ENCODE results near the gene YBEY.

The YBEY gene

GRCh38 chr21:46318464-46318845, 32.3 kb downstream of the YBEY start:
- no peak for DNase-seq (ENCODE audit: low read depth)
- no peak overlapping the region for H3K4me3 ChIP-seq (ENCODE audit: control insufficient read depth, low read depth, low read length)

GRCh38 chr21:46319186-46319585, 33.0 kb downstream of the YBEY start:
- no peak for TF ChIP-seq CTCF (conservative IDR thresholded peaks at IDR 0.05; ENCODE audit: control insufficient read depth, insufficient read depth, low read depth, low read length)
- DNase-seq (ENCODE audit: low read depth): no peak
- H3K4me3 ChIP-seq (ENCODE audit: control insufficient read depth, low read depth, low read length): no peak overlapping the region

More at GRCh38 chr21:46318464-46318845, 32.3 kb downstream of the YBEY start:
- TF ChIP-seq CTCF (conservative IDR thresholded peaks at IDR 0.05; ENCODE audit: control insufficient read depth, insufficient read depth, low read depth, low read length): no peak

GRCh38 chr21:46320331-46320801, 34.2 kb downstream of the YBEY start:
- peak; percentile 1 for DNase-seq (ENCODE audit: low read depth)
- TF ChIP-seq CTCF (conservative IDR thresholded peaks at IDR 0.05; ENCODE audit: control insufficient read depth, insufficient read depth, low read depth, low read length): no peak
- no peak overlapping the region for H3K4me3 ChIP-seq (ENCODE audit: control insufficient read depth, low read depth, low read length)

- no peak for TF ChIP-seq CTCF (conservative IDR thresholded peaks at IDR 0.05; ENCODE audit: control insufficient read depth, insufficient read depth, low read depth, low read length)
- DNase-seq (ENCODE audit: low read depth): peak; percentile 38
- H3K4me3 ChIP-seq (ENCODE audit: control insufficient read depth, low read depth, low read length): peak overlapping the region; percentile 79
Observed at GRCh38 chr21:46322351-46323226, 36.4 kb downstream of the YBEY start.

- no peak for DNase-seq (ENCODE audit: low read depth)
Observed at GRCh38 chr21:46323227-46323709, 37.1 kb downstream of the YBEY start.

More at GRCh38 chr21:46323227-46323709, 37.1 kb downstream of the YBEY start:
- peak overlapping the region; percentile 79 for H3K4me3 ChIP-seq (ENCODE audit: control insufficient read depth, low read depth, low read length)
- TF ChIP-seq CTCF (conservative IDR thresholded peaks at IDR 0.05; ENCODE audit: control insufficient read depth, insufficient read depth, low read depth, low read length): no peak
